ENCODE measurements around the gene SPOPL. TPM values are rescaled to one million over a fixed set of nuclear protein-coding genes. Genes with fewer than 3 reads are reported as not detected.
A peak's percentile ranks its signal among the peaks of the same experiment; 100 is the strongest.
"Not testable (repeated sequence)": the region's sequence is repeated elsewhere in the genome, so short reads cannot be mapped to it uniquely, and the experiment has no call there.

The SPOPL gene
- polyA plus RNA-seq, 1 of the 3 experiments (the other 2 are of a cell fraction) = 4.5 TPM

DNA sequence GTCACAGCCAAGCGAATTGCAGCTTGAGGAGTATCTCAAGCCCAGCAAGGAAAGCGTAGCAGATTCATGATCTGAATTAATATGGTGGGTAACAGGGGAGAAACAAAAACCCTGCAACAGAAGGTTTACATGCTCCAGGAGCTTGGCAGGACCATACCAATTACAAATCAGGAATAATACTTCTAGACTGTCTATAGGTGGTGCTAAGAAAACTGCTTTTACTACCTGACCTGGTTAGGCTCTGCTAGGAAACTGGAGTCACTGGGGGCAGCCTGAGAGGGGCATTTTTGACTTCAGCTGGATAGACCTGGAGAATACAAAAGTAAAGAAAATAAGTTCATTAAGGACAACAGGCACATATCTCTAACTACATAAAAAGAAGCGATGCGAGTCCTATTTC, 24.6 kb upstream of the SPOPL start:
- no peak for DNase-seq
- no peak overlapping the region for H3K4me3 ChIP-seq (ENCODE audit: low read depth in 2 of 2, low read length in 1 of 2)
- H3K79me2 ChIP-seq (ENCODE audit: insufficient read depth) = no peaks in the 10 kb centered on the region
- ChIA-PET CTCF (no interaction called here), POLR2A (no interaction called here)
- H3K36me3 ChIP-seq (replicated peaks in 1 of 2; ENCODE audit: control insufficient read depth in 1 of 2, insufficient read depth in 2 of 2, low read length in 1 of 2) = no peaks in the 10 kb centered on the region
- TF ChIP-seq RAD21 (IDR thresholded peaks at IDR 0.05; ENCODE audit: low read length) = peak; percentile 27; the same call in 1 of the 2 replicates
- TF ChIP-seq TAF1 (IDR thresholded peaks at IDR 0.05; ENCODE audit: borderline replicate concordance, low read depth, low read length) = no peak
- TF ChIP-seq FOXM1 (IDR thresholded peaks at IDR 0.05; ENCODE audit: low read depth) = no peak
- no peak for TF ChIP-seq ELF1 (IDR thresholded peaks at IDR 0.05)
- no peaks in the 10 kb centered on the region; a peak in 1 of 4 replicates for H3K4me1 ChIP-seq (ENCODE audit: control insufficient read depth in 1 of 2, insufficient read depth in 2 of 2, low read depth in 1 of 2, low read length in 1 of 2)
- no peak overlapping the region for H2AFZ ChIP-seq (ENCODE audit: low read depth)
- no peaks in the 10 kb centered on the region for H4K20me1 ChIP-seq (ENCODE audit: insufficient read depth)
- no peaks in the 10 kb centered on the region for H3F3A ChIP-seq (replicated peaks; ENCODE audit: insufficient read depth)
- no peak overlapping the region for H3K27ac ChIP-seq (ENCODE audit: low read depth in 2 of 2, low read length in 1 of 2)
- no peaks in the 10 kb centered on the region for H3K9me2 ChIP-seq
- H3K27me3 ChIP-seq (ENCODE audit: insufficient read depth) = no peaks in the 10 kb centered on the region
- no peak overlapping the region for H3K9ac ChIP-seq
- H3K9me3 ChIP-seq = no peaks in the 10 kb centered on the region
- 100% methylated on average over 4 of the region's 4 CpGs for WGBS (ENCODE audit: low lambda C conversion rate)
- H3K4me2 ChIP-seq = no peak overlapping the region

DNA sequence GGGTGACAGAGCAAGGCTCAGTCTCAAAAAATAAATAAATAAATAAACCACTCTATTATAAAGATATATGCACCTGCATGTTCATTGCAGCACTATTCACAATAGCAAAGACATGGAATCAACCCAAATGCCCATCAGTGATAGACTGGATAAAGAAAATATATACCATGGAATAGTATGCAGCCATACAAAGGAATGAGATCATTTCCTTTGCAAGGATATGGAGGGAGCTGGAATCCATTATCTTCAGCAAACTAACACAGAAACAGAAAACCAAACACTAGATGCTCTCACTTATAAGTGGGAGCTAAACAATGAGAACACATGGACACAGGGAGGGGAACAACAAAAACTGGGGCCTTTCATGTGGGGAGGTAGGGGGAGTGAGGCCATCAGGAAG, 18.8 kb upstream of the SPOPL start:
- H3K9me2 ChIP-seq; H3K27ac ChIP-seq (ENCODE audit: low read depth in 2 of 2, low read length in 1 of 2); H3K9me3 ChIP-seq; CTCF ChIA-PET; H3F3A ChIP-seq (replicated peaks; ENCODE audit: insufficient read depth); H3K79me2 ChIP-seq (ENCODE audit: insufficient read depth); H3K27me3 ChIP-seq (ENCODE audit: insufficient read depth); H3K4me3 ChIP-seq (ENCODE audit: low read depth in 2 of 2, low read length in 1 of 2); H2AFZ ChIP-seq (ENCODE audit: low read depth); H3K4me2 ChIP-seq; DNase-seq; H4K20me1 ChIP-seq (ENCODE audit: insufficient read depth); H3K4me1 ChIP-seq (ENCODE audit: control insufficient read depth in 1 of 2, insufficient read depth in 2 of 2, low read depth in 1 of 2, low read length in 1 of 2); H3K36me3 ChIP-seq (replicated peaks in 1 of 2; ENCODE audit: control insufficient read depth in 1 of 2, insufficient read depth in 2 of 2, low read length in 1 of 2); H3K9ac ChIP-seq; POLR2A ChIA-PET: not testable (repeated sequence)

- Histone ChIP-seq H3K4me3 (ENCODE audit: low read depth in 2 of 2, low read length in 1 of 2) (no peak overlapping the region), H3K27me3 (ENCODE audit: insufficient read depth) (no peaks in the 10 kb centered on the region), H3K4me2 (no peak overlapping the region), H3K27ac (ENCODE audit: low read depth in 2 of 2, low read length in 1 of 2) (no peak overlapping the region), H3F3A (replicated peaks; ENCODE audit: insufficient read depth) (no peaks in the 10 kb centered on the region), H4K20me1 (ENCODE audit: insufficient read depth) (no peaks in the 10 kb centered on the region), H3K79me2 (ENCODE audit: insufficient read depth) (no peaks in the 10 kb centered on the region), H3K9me3 (no peaks in the 10 kb centered on the region), H3K9me2 (no peaks in the 10 kb centered on the region), H3K9ac (no peak overlapping the region), H2AFZ (ENCODE audit: low read depth) (no peak overlapping the region), H3K4me1 (ENCODE audit: control insufficient read depth in 1 of 2, insufficient read depth in 2 of 2, low read depth in 1 of 2, low read length in 1 of 2) (no peaks in the 10 kb centered on the region), H3K36me3 (replicated peaks in 1 of 2; ENCODE audit: control insufficient read depth in 1 of 2, insufficient read depth in 2 of 2, low read length in 1 of 2) (no peaks in the 10 kb centered on the region)
- no peak for DNase-seq
- CTCF ChIA-PET = no interaction called here
- TF ChIP-seq RFX5 (IDR thresholded peaks at IDR 0.05; ENCODE audit: low read length) (no peak), NFIC (IDR thresholded peaks at IDR 0.05; ENCODE audit: borderline replicate concordance) (no peak), MXI1 (IDR thresholded peaks at IDR 0.05; ENCODE audit: low read depth, low read length) (no peak), TAF1 (IDR thresholded peaks at IDR 0.05; ENCODE audit: borderline replicate concordance, low read depth, low read length) (no peak)
- POLR2A ChIA-PET = no interaction called here
Observed at GRCh38 chr2:138485019-138485418, 16.6 kb upstream of the SPOPL start.

All from SK-N-SH (cell line).